DOHH2 (cell line): ENCODE measurements around the gene GPAM.

ENCODE experiments used
- H3F3A ChIP-seq: fragments of 200-600 bp; sonication (generic), shearing (Covaris generic); 2 replicates; pipeline ENCODE4 v1.6.0; 2016; ENCODE audit warnings: antibody characterized with exemption, mild to moderate bottlenecking; ENCODE audit not compliant: control insufficient read depth, insufficient read depth
- H3K27ac ChIP-seq: fragments of 200-600 bp; sonication (generic); 2 replicates; pipeline ENCODE4 v1.5.1; 2014; ENCODE audit warnings: low read depth, mild to moderate bottlenecking, low read length, moderate library complexity
- H3K27me3 ChIP-seq: fragments of 200-600 bp; sonication (generic); 2 replicates; pipeline ENCODE4 v1.6.1; 2014; ENCODE audit warnings: mild to moderate bottlenecking, low read length, mixed read lengths; ENCODE audit not compliant: control insufficient read depth
- H3K36me3 ChIP-seq: fragments of 200-600 bp; sonication (generic); 2 replicates; pipeline ENCODE4 v1.6.1; 2014; ENCODE audit warnings: mild to moderate bottlenecking, low read length, moderate library complexity, mixed read lengths; ENCODE audit not compliant: control insufficient read depth
- H3K4me1 ChIP-seq: fragments of 200-600 bp; sonication (generic); 2 replicates; pipeline ENCODE4 v1.6.1; 2014; ENCODE audit warnings: mild to moderate bottlenecking, low read length, mixed read lengths; ENCODE audit not compliant: control insufficient read depth
- H3K4me2 ChIP-seq: fragments of 200-600 bp; sonication (generic); 2 replicates; pipeline ENCODE4 v1.6.0; 2014; ENCODE audit warnings: mild to moderate bottlenecking, low read length, moderate library complexity
- H3K4me3 ChIP-seq: fragments of 200-600 bp; sonication (generic); 2 replicates; pipeline ENCODE4 v1.5.1; 2014; ENCODE audit warnings: mild to moderate bottlenecking, low read length, mixed read lengths
- H3K79me2 ChIP-seq: fragments of 200-600 bp; sonication (generic); 2 replicates; pipeline ENCODE4 v1.6.1; 2014; ENCODE audit warnings: mild to moderate bottlenecking, low read length, mixed read lengths; ENCODE audit not compliant: control insufficient read depth
- H3K9me2 ChIP-seq: fragments of 200-600 bp; sonication (generic); replicated peaks from 2 replicates; pipeline ENCODE4 v1.6.1; 2014; ENCODE audit warnings: mild to moderate bottlenecking, low read length, mixed read lengths; ENCODE audit not compliant: control insufficient read depth
- H3K9me3 ChIP-seq: fragments of 200-600 bp; sonication (generic); 2 replicates; pipeline ENCODE4 v1.6.1; 2014; ENCODE audit warnings: antibody characterized with exemption, low read length, mixed read lengths; ENCODE audit not compliant: control insufficient read depth, insufficient read depth
- H4K20me1 ChIP-seq: fragments of 200-600 bp; sonication (generic); 2 replicates; pipeline ENCODE4 v1.6.0; 2014; ENCODE audit warnings: low read depth, mild to moderate bottlenecking, antibody characterized with exemption, low read length, moderate library complexity; ENCODE audit not compliant: control insufficient read depth, insufficient read depth
- CTCF ChIP-seq: fragments of 200-600 bp; sonication (generic); IDR thresholded peaks from one replicate; pipeline ENCODE4 v1.5.1; 2014; ENCODE audit warnings: antibody characterized with exemption, mild to moderate bottlenecking, low read depth, low read length; ENCODE audit not compliant: poor library complexity, severe bottlenecking
- EZH2phosphoT487 ChIP-seq: fragments of 200-600 bp; sonication (generic); IDR thresholded peaks from 2 replicates; pipeline ENCODE4 v1.6.1; 2017; ENCODE audit warnings: borderline replicate concordance, mild to moderate bottlenecking, antibody characterized with exemption, low read length, moderate library complexity, mixed read lengths

The GPAM gene

GRCh38 chr10:112126901-112127300, 56.7 kb downstream of the GPAM start:
- Histone ChIP-seq H3K27me3 (no peaks in the 10 kb centered on the region), H3K9me2 (no peaks in the 10 kb centered on the region), H3K4me3 (no peak overlapping the region), H3K27ac (no peak overlapping the region), H3K4me1 (no peaks in the 10 kb centered on the region), H3K36me3 (no peaks in the 10 kb centered on the region), H3K9me3 (no peaks in the 10 kb centered on the region), H3K79me2 (no peaks in the 10 kb centered on the region), H4K20me1 (no peaks in the 10 kb centered on the region), H3F3A (no peaks in the 10 kb centered on the region), H3K4me2 (no peak overlapping the region)
- TF ChIP-seq CTCF = no peak
- no peak for TF ChIP-seq EZH2phosphoT487

GRCh38 chr10:112126172-112126571, 57.4 kb downstream of the GPAM start:
- Histone ChIP-seq H3F3A (no peaks in the 10 kb centered on the region), H3K79me2 (no peaks in the 10 kb centered on the region), H4K20me1 (no peaks in the 10 kb centered on the region), H3K27ac (no peak overlapping the region), H3K4me2 (no peak overlapping the region), H3K36me3 (no peaks in the 10 kb centered on the region), H3K27me3 (no peaks in the 10 kb centered on the region), H3K4me3 (no peak overlapping the region), H3K9me2 (no peaks in the 10 kb centered on the region), H3K4me1 (no peaks in the 10 kb centered on the region), H3K9me3 (no peaks in the 10 kb centered on the region)
- TF ChIP-seq CTCF = no peak
- TF ChIP-seq EZH2phosphoT487 = no peak

- H3K79me2 ChIP-seq = no peaks in the 10 kb centered on the region
- no peak overlapping the region for H3K4me2 ChIP-seq
- no peak for TF ChIP-seq EZH2phosphoT487
- TF ChIP-seq CTCF = no peak
- H4K20me1 ChIP-seq = no peaks in the 10 kb centered on the region
- no peaks in the 10 kb centered on the region for H3K9me2 ChIP-seq
- no peaks in the 10 kb centered on the region for H3K4me1 ChIP-seq
- H3F3A ChIP-seq = no peaks in the 10 kb centered on the region
- H3K9me3 ChIP-seq = no peaks in the 10 kb centered on the region
- H3K4me3 ChIP-seq = no peak overlapping the region
- no peaks in the 10 kb centered on the region for H3K36me3 ChIP-seq
- no peak overlapping the region for H3K27ac ChIP-seq
- H3K27me3 ChIP-seq = no peaks in the 10 kb centered on the region
Measured at GRCh38 chr10:112124866-112125265, 58.7 kb downstream of the GPAM start.

GRCh38 chr10:112122827-112123226, 60.7 kb downstream of the GPAM start:
- H3K4me1 ChIP-seq = no peaks in the 10 kb centered on the region
- H3K36me3 ChIP-seq = no peaks in the 10 kb centered on the region
- TF ChIP-seq EZH2phosphoT487 (no peak), CTCF (no peak)
- no peak overlapping the region for H3K4me2 ChIP-seq
- no peaks in the 10 kb centered on the region for H3F3A ChIP-seq
- H3K79me2 ChIP-seq = no peaks in the 10 kb centered on the region
- no peak overlapping the region for H3K27ac ChIP-seq
- no peaks in the 10 kb centered on the region for H4K20me1 ChIP-seq
- no peaks in the 10 kb centered on the region for H3K9me2 ChIP-seq
- H3K27me3 ChIP-seq = no peaks in the 10 kb centered on the region
- H3K4me3 ChIP-seq = no peak overlapping the region
- H3K9me3 ChIP-seq = no peaks in the 10 kb centered on the region
